Mucosa of rectum (tissue), 2 donors: ENCODE data around the gene MCEMP1.

ENCODE experiments used
- H3K27ac ChIP-seq, 2 donors: one replicate each; pipeline ENCODE4 v1.7.0; 2013; ENCODE audit warnings: inconsistent platforms in 2 of 2, low read depth in 2 of 2, low read length in 2 of 2
- H3K27me3 ChIP-seq, 2 donors: one replicate each; pipeline ENCODE4 v1.7.0; 2013; ENCODE audit warnings: low read length in 2 of 2; ENCODE audit not compliant: control insufficient read depth in 2 of 2, insufficient read depth in 2 of 2
- H3K36me3 ChIP-seq, 2 donors: one replicate each; pipeline ENCODE4 v1.7.0; 2013; ENCODE audit warnings: low read length in 2 of 2; ENCODE audit not compliant: control insufficient read depth in 2 of 2, insufficient read depth in 2 of 2
- H3K4me1 ChIP-seq, 2 donors: one replicate each; pipeline ENCODE4 v1.7.0; 2013; ENCODE audit warnings: low read length in 2 of 2, mild to moderate bottlenecking in 1 of 2; ENCODE audit not compliant: control insufficient read depth in 2 of 2, insufficient read depth in 2 of 2
- H3K4me3 ChIP-seq, 2 donors: one replicate each; pipeline ENCODE4 v1.7.0; 2013; ENCODE audit warnings: low read length in 2 of 2
- H3K9ac ChIP-seq, 2 donors: one replicate each; pipeline ENCODE4 v1.7.0; 2013; ENCODE audit warnings: low read length in 2 of 2, low read depth in 1 of 2, mild to moderate bottlenecking in 1 of 2
- H3K9me3 ChIP-seq, 2 donors: one replicate each; pipeline ENCODE4 v1.7.0; 2013; ENCODE audit warnings: low read length in 2 of 2; ENCODE audit not compliant: control insufficient read depth in 2 of 2
- donor health status: healthy.
- donor health status: Normal muscosa, but diverticular disease.

MCEMP1 gene

GRCh38 chr19:7705387-7706187 is 28.7 kb downstream of the MCEMP1 start:
- Histone ChIP-seq H3K9me3 (no peaks in the 10 kb centered on the region), H3K36me3 (no peaks in the 10 kb centered on the region), H3K4me3 (no peak overlapping the region), H3K9ac (no peak overlapping the region), H3K27ac (peak overlapping the region; percentile 17 to 68), H3K4me1 (peaks cover 0 to 5% of the 10 kb centered on the region in 2 donors), H3K27me3 (no peaks in the 10 kb centered on the region)

GRCh38 chr19:7706188-7706954 is 29.5 kb downstream of the MCEMP1 start:
- Histone ChIP-seq H3K27ac (peak overlapping the region; percentile 17 to 68), H3K4me3 (peak overlapping the region in 1 of 2 donors; percentile 23), H3K9me3 (no peaks in the 10 kb centered on the region), H3K4me1 (peaks cover 0 to 5% of the 10 kb centered on the region in 2 donors), H3K36me3 (no peaks in the 10 kb centered on the region), H3K9ac (peak overlapping the region in 1 of 2 donors; percentile 24), H3K27me3 (no peaks in the 10 kb centered on the region)

- Histone ChIP-seq H3K9ac (peak overlapping the region in 1 of 2 donors; percentile 24), H3K4me3 (no peak overlapping the region), H3K36me3 (no peaks in the 10 kb centered on the region), H3K4me1 (peaks cover 0 to 5% of the 10 kb centered on the region in 2 donors), H3K9me3 (no peaks in the 10 kb centered on the region), H3K27me3 (no peaks in the 10 kb centered on the region), H3K27ac (peak overlapping the region in 1 of 2 donors; percentile 68)
Observed at GRCh38 chr19:7706955-7707456, 30.1 kb downstream of the MCEMP1 start.

GRCh38 chr19:7709932-7710460 is 33.1 kb downstream of the MCEMP1 start:
- H3K27me3 ChIP-seq: no peaks in the 10 kb centered on the region
- no peaks in the 10 kb centered on the region for H3K9me3 ChIP-seq
- no peak overlapping the region for H3K4me3 ChIP-seq
- no peak overlapping the region for H3K9ac ChIP-seq
- H3K27ac ChIP-seq: no peak overlapping the region
- H3K4me1 ChIP-seq: peaks cover 0 to 5% of the 10 kb centered on the region in 2 donors
- H3K36me3 ChIP-seq: no peaks in the 10 kb centered on the region

GRCh38 chr19:7710616-7711015 is 33.7 kb downstream of the MCEMP1 start:
- H3K9me3 ChIP-seq: no peaks in the 10 kb centered on the region
- H3K36me3 ChIP-seq: no peaks in the 10 kb centered on the region
- peaks cover 0 to 5% of the 10 kb centered on the region in 2 donors for H3K4me1 ChIP-seq
- no peaks in the 10 kb centered on the region for H3K27me3 ChIP-seq
- no peak overlapping the region for H3K27ac ChIP-seq
- H3K9ac ChIP-seq: no peak overlapping the region
- no peak overlapping the region for H3K4me3 ChIP-seq

- Histone ChIP-seq H3K4me3 (no peak overlapping the region), H3K27ac (no peak overlapping the region), H3K9ac (no peak overlapping the region), H3K4me1 (peaks cover 0 to 2% of the 10 kb centered on the region in 2 donors), H3K27me3 (no peaks in the 10 kb centered on the region), H3K36me3 (no peaks in the 10 kb centered on the region), H3K9me3 (no peaks in the 10 kb centered on the region)
Observed at GRCh38 chr19:7715671-7716070, 38.8 kb downstream of the MCEMP1 start.

GRCh38 chr19:7716762-7717161 is 39.9 kb downstream of the MCEMP1 start:
- H3K27ac ChIP-seq: no peak overlapping the region
- no peaks in the 10 kb centered on the region for H3K9me3 ChIP-seq
- peaks cover 0 to 2% of the 10 kb centered on the region in 2 donors for H3K4me1 ChIP-seq
- no peaks in the 10 kb centered on the region for H3K36me3 ChIP-seq
- no peaks in the 10 kb centered on the region for H3K27me3 ChIP-seq
- H3K9ac ChIP-seq: no peak overlapping the region
- no peak overlapping the region for H3K4me3 ChIP-seq

- Histone ChIP-seq H3K4me1 (peaks cover 0 to 2% of the 10 kb centered on the region in 2 donors), H3K9ac (no peak overlapping the region), H3K27ac (no peak overlapping the region), H3K4me3 (no peak overlapping the region), H3K36me3 (no peaks in the 10 kb centered on the region), H3K9me3 (no peaks in the 10 kb centered on the region), H3K27me3 (peaks cover 0 to 2% of the 10 kb centered on the region in 2 donors)
Observed at GRCh38 chr19:7718668-7719067, 41.8 kb downstream of the MCEMP1 start.

- H3K4me1 ChIP-seq: peaks cover 0 to 2% of the 10 kb centered on the region in 2 donors
- no peak overlapping the region for H3K4me3 ChIP-seq
- peaks cover 0 to 2% of the 10 kb centered on the region in 2 donors for H3K27me3 ChIP-seq
Observed at GRCh38 chr19:7720351-7720750, 43.5 kb downstream of the MCEMP1 start.

GRCh38 chr19:7722231-7722651 is 45.4 kb downstream of the MCEMP1 start:
- peaks cover 0 to 2% of the 10 kb centered on the region in 2 donors for H3K27me3 ChIP-seq
- no peak overlapping the region for H3K27ac ChIP-seq
- H3K9ac ChIP-seq: no peak overlapping the region
- H3K4me1 ChIP-seq: peaks cover 0 to 2% of the 10 kb centered on the region in 2 donors
- no peaks in the 10 kb centered on the region for H3K9me3 ChIP-seq
- no peaks in the 10 kb centered on the region for H3K36me3 ChIP-seq
- H3K4me3 ChIP-seq: no peak overlapping the region

More at GRCh38 chr19:7720351-7720750, 43.5 kb downstream of the MCEMP1 start:
- H3K9ac ChIP-seq: no peak overlapping the region
- no peaks in the 10 kb centered on the region for H3K9me3 ChIP-seq
- no peaks in the 10 kb centered on the region for H3K36me3 ChIP-seq
- H3K27ac ChIP-seq: no peak overlapping the region
